ENCODE measurements around the gene CCNY. TPM values are rescaled to one million over a fixed set of nuclear protein-coding genes. Genes with fewer than 3 reads are reported as not detected.
"Not testable (repeated sequence)": the region's sequence is repeated elsewhere in the genome, so short reads cannot be mapped to it uniquely, and the experiment has no call there.

Gene CCNY
- total and polyA plus RNA-seq, 2 experiments from 2014 or later, result 51.5 to 55.8 TPM

DNA sequence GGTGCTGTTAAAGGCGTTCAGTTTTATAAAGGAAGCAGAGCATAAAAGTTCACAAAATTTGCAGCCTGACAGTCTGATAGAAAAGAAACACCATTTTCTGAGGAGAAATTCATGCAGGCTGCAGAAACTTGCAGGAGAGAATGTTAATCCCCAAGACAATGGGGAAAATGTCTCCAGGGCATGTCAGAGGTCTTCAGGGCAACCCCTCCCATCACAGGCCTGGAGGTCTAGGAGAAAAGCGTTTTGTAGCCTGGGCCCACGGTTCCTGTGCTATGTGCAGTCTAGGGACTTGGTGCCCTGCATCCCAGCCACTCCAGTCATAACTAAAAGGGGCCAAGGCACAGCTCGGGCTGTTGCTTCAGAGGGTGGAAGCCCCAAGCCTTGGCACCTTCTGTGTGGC, 200.5 kb downstream of the CCNY start:
- TF ChIP-seq, protein P1, sequence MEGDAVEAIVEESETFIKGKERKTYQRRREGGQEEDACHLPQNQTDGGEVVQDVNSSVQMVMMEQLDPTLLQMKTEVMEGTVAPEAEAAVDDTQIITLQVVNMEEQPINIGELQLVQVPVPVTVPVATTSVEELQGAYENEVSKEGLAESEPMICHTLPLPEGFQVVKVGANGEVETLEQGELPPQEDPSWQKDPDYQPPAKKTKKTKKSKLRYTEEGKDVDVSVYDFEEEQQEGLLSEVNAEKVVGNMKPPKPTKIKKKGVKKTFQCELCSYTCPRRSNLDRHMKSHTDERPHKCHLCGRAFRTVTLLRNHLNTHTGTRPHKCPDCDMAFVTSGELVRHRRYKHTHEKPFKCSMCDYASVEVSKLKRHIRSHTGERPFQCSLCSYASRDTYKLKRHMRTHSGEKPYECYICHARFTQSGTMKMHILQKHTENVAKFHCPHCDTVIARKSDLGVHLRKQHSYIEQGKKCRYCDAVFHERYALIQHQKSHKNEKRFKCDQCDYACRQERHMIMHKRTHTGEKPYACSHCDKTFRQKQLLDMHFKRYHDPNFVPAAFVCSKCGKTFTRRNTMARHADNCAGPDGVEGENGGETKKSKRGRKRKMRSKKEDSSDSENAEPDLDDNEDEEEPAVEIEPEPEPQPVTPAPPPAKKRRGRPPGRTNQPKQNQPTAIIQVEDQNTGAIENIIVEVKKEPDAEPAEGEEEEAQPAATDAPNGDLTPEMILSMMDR (IDR thresholded peaks at IDR 0.05; ENCODE audit: poor library complexity), result no peak
- no peak for TF ChIP-seq EZH2phosphoT487 (IDR thresholded peaks at IDR 0.05; ENCODE audit: low read depth, severe bottlenecking, unreplicated experiment)
- no peak for TF ChIP-seq EZH2 (IDR thresholded peaks at IDR 0.05; ENCODE audit: borderline replicate concordance)
- no peak overlapping the region for H3K4me3 ChIP-seq
- 82% methylated on average over 4 of the region's 4 CpGs for WGBS (ENCODE audit: low lambda C conversion rate, missing lambda C conversion rate)
- no peak for DNase-seq (ENCODE audit: low spot score)
- no peak overlapping the region for H3K27ac ChIP-seq
- H3K27me3 ChIP-seq, result no peaks in the 10 kb centered on the region
- H3K9me3 ChIP-seq (ENCODE audit: low read depth), result peaks cover 3% of the 10 kb centered on the region
- no peaks in the 10 kb centered on the region for H3K4me1 ChIP-seq (ENCODE audit: insufficient read depth)
- H4K20me1 ChIP-seq (ENCODE audit: insufficient read depth, poor library complexity, severe bottlenecking), result peaks cover 4% of the 10 kb centered on the region
- no peaks in the 10 kb centered on the region for H3K9me2 ChIP-seq (replicated peaks; ENCODE audit: insufficient read depth)
- peaks cover 3% of the 10 kb centered on the region for H3K36me3 ChIP-seq (replicated peaks; ENCODE audit: insufficient read depth, low read depth)
- no peak overlapping the region for H3K4me2 ChIP-seq
- H2AFZ ChIP-seq, result no peak overlapping the region
- peaks cover 7% of the 10 kb centered on the region for H3K79me2 ChIP-seq

DNA sequence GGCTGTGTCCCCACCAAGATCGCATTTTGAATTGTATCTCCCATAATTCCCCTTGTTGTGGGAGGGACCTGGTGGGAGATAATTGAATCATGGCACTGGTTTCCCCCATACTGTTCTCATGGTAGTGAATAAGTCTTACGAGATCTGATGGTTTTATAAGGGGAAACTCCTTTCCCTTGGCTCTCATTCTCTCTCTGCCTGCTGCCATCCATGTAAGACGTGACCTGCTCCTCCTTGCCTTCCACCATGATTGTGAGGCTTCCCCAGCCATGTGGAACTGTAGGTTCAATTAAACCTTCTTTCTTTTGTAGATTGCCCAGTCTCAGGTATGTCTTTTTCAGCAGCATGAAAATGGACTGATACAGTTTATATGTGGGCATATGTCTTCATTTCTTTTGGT, 201.6 kb downstream of the CCNY start:
- H3K9me3 ChIP-seq (ENCODE audit: low read depth); H3K4me3 ChIP-seq; H3K27ac ChIP-seq; H3K4me2 ChIP-seq; H2AFZ ChIP-seq; H3K36me3 ChIP-seq (replicated peaks; ENCODE audit: insufficient read depth, low read depth); DNase-seq (ENCODE audit: low spot score); H3K9me2 ChIP-seq (replicated peaks; ENCODE audit: insufficient read depth); H3K27me3 ChIP-seq; H3K4me1 ChIP-seq (ENCODE audit: insufficient read depth); H3K79me2 ChIP-seq; H4K20me1 ChIP-seq (ENCODE audit: insufficient read depth, poor library complexity, severe bottlenecking): not testable (repeated sequence)
- WGBS (ENCODE audit: low lambda C conversion rate, missing lambda C conversion rate), result 94% methylated on average over 3 of the region's 3 CpGs

DNA sequence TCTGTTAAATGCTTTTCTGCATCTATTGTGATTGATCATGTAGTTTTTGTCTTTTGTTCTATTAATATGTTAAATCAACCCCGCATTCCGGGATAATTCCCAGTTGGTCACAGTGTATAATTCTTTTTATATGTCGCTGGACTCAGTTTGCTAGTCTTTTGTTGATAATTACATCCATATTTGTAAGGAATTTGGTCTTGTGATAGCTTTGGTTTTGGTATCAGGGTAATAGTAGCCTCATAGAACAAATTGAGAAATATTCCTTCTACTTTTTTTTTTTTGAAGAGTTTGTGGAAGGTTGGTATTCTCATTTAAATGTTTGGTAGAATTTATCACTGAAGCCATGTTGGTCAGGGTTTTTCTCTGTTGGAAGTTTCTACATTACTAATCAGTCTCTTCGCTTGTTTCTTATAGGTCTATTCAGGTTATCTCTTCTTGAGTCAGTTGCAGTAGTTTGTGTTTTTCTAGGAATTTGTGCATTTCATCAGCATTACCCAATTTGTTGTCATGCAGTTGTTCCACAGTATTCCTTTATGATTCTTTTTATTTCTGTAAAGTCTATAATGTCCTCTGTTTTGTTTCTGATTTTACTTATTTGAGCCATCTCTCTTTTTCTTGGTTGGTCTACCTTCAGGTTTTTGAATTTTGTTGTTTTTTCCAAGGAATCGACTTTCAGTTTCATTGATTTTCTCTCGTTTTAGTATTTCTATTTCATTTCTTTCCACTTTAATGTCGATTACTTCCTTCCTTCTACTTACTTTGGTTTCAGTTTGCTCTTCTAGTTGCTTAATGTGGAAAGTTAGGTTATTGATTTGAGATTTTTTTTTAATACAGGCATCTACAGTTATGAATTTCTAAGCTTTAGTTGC, 204.2 kb downstream of the CCNY start:
- H3K27ac ChIP-seq, result no peak overlapping the region

DNA sequence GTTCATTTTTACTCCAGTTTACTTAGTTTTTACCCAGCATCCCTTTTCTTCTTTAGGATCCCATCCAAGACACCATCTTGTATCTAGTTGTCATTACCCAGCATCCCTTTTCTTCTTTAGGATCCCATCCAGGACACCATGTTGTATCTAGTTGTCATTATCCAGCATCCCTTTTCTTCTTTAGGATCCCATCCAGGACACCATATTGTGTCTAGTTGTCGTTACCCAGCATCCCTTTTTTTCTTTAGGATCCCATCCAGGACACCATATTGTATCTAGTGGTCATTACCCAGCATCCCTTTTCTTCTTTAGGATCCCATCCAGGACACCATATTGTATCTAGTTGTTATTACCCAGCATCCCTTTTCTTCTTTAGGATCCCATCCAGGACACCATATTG, 205.4 kb downstream of the CCNY start:
- H3K9me3 ChIP-seq (ENCODE audit: low read depth), result peaks cover 3% of the 10 kb centered on the region

More for the DNA sequence above, 204.2 kb downstream of the CCNY start:
- Histone ChIP-seq H3K9me2 (replicated peaks; ENCODE audit: insufficient read depth) (no peaks in the 10 kb centered on the region), H3K4me3 (no peak overlapping the region), H3K79me2 (peaks cover 7% of the 10 kb centered on the region), H2AFZ (no peak overlapping the region), H3K4me1 (ENCODE audit: insufficient read depth) (no peaks in the 10 kb centered on the region), H3K9me3 (ENCODE audit: low read depth) (peaks cover 3% of the 10 kb centered on the region), H3K4me2 (no peak overlapping the region), H4K20me1 (ENCODE audit: insufficient read depth, poor library complexity, severe bottlenecking) (peaks cover 4% of the 10 kb centered on the region), H3K27me3 (no peaks in the 10 kb centered on the region), H3K36me3 (replicated peaks; ENCODE audit: insufficient read depth, low read depth) (peaks cover 3% of the 10 kb centered on the region)
- TF ChIP-seq EZH2 (IDR thresholded peaks at IDR 0.05; ENCODE audit: borderline replicate concordance) (no peak), EZH2phosphoT487 (IDR thresholded peaks at IDR 0.05; ENCODE audit: low read depth, severe bottlenecking, unreplicated experiment) (no peak)
- TF ChIP-seq, protein P1 (IDR thresholded peaks at IDR 0.05; ENCODE audit: poor library complexity), result no peak
- WGBS (ENCODE audit: low lambda C conversion rate, missing lambda C conversion rate), result 98% methylated on average over 7 of the region's 7 CpGs
- DNase-seq (ENCODE audit: low spot score), result no peak

More for the DNA sequence above, 205.4 kb downstream of the CCNY start:
- Histone ChIP-seq H3K79me2 (peaks cover 7% of the 10 kb centered on the region), H3K27ac (no peak overlapping the region), H4K20me1 (ENCODE audit: insufficient read depth, poor library complexity, severe bottlenecking) (peaks cover 4% of the 10 kb centered on the region), H2AFZ (no peak overlapping the region), H3K4me1 (ENCODE audit: insufficient read depth) (peaks cover 5% of the 10 kb centered on the region), H3K4me2 (no peak overlapping the region), H3K36me3 (replicated peaks; ENCODE audit: insufficient read depth, low read depth) (peaks cover 3% of the 10 kb centered on the region), H3K4me3 (no peak overlapping the region), H3K9me2 (replicated peaks; ENCODE audit: insufficient read depth) (no peaks in the 10 kb centered on the region), H3K27me3 (no peaks in the 10 kb centered on the region)
- WGBS (ENCODE audit: low lambda C conversion rate, missing lambda C conversion rate), result 100% methylated on average over 1 of the region's 1 CpG
- TF ChIP-seq EZH2phosphoT487 (IDR thresholded peaks at IDR 0.05; ENCODE audit: low read depth, severe bottlenecking, unreplicated experiment) (no peak), EZH2 (IDR thresholded peaks at IDR 0.05; ENCODE audit: borderline replicate concordance) (no peak)
- TF ChIP-seq, protein P1 (IDR thresholded peaks at IDR 0.05; ENCODE audit: poor library complexity), result no peak
- DNase-seq (ENCODE audit: low spot score), result no peak

Data from hepatocyte (in vitro differentiated cells).